Gastrocnemius medialis (tissue), 4 donors: ENCODE measurements around the gene MAP2K7.

Experiments used
- POLR2A ChIP-seq, 2 donors: fragments of 450-650 bp; IDR thresholded peaks; one replicate each; pipeline ENCODE4 v1.6.1; 2017; ENCODE audit warnings: antibody characterized with exemption in 2 of 2, mild to moderate bottlenecking in 2 of 2, moderate library complexity in 2 of 2
- TF ChIP-seq, protein P1 (sequence below), 5 experiments: fragments of 450-650 bp in 3 of 5; fragments of 200-600 bp in 2 of 5; sonication (generic) in 2 of 5; IDR thresholded peaks in 4 of 5; conservative IDR thresholded peaks in 1 of 5; 1 replicate in 4 of 5; 2 replicates in 1 of 5; pipeline ENCODE4 v1.5.1; 2016 to 2019; ENCODE audit warnings: antibody characterized with exemption in 5 of 5, mild to moderate bottlenecking in 3 of 5, moderate library complexity in 3 of 5

DNA sequence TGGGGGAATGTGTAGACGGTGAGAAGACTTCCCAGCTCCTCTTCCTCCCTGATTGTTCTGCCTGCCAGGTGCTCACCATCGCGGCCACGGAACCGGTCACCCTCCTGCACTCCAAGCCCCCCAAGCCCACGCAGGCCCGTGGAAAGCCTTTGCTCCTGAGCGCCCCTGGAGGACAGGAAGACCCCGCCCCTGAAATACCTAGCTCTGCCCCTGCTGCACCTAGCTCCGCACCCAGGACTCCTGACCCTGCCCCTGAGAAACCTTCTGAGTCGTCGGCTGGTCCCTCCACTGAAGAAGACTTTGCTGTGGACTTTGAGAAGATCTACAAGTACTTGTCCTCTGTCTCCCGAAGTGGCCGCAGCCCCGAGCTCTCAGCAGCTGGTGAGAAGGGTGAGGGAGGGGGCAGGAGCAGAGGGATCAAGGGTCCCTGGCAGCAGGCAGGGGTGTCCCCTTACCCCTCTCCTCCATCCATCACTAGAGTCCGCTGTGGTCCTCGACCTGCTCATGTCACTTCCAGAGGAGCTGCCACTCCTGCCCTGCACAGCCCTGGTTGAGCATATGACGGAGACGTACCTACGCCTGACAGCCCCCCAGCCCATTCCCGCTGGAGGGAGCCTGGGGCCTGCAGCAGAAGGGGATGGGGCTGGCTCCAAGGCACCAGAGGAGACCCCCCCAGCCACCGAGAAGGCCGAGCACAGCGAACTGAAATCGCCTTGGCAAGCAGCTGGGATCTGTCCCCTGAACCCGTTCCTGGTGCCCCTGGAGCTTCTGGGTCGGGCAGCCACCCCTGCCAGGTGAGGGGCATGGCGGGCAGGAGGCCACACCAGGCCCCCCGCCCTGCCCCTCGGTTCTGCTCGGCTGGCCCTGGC, 18.5 kb downstream of the MAP2K7 start:
- TF ChIP-seq, protein P1, sequence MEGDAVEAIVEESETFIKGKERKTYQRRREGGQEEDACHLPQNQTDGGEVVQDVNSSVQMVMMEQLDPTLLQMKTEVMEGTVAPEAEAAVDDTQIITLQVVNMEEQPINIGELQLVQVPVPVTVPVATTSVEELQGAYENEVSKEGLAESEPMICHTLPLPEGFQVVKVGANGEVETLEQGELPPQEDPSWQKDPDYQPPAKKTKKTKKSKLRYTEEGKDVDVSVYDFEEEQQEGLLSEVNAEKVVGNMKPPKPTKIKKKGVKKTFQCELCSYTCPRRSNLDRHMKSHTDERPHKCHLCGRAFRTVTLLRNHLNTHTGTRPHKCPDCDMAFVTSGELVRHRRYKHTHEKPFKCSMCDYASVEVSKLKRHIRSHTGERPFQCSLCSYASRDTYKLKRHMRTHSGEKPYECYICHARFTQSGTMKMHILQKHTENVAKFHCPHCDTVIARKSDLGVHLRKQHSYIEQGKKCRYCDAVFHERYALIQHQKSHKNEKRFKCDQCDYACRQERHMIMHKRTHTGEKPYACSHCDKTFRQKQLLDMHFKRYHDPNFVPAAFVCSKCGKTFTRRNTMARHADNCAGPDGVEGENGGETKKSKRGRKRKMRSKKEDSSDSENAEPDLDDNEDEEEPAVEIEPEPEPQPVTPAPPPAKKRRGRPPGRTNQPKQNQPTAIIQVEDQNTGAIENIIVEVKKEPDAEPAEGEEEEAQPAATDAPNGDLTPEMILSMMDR (IDR thresholded peaks at IDR 0.05 in 4 of 5, conservative IDR thresholded peaks at IDR 0.05 in 1 of 5) = no peak
- no peak for TF ChIP-seq POLR2A (IDR thresholded peaks at IDR 0.05)
